Osteocyte (in vitro differentiated cells): ENCODE data around the gene MRPS14. TPM values are rescaled to one million over a fixed set of nuclear protein-coding genes. Genes with fewer than 3 reads are reported as not detected.

Experiments
- DNase-seq: peaks from one replicate; pipeline ENCODE4 v3.0.0; 2021; ENCODE audit warnings: mixed read lengths; ENCODE audit not compliant: unreplicated experiment; ENCODE audit errors: extremely low spot score
- H3K27ac Mint-ChIP-seq: one replicate; pipeline ENCODE4 v1.8.0; 2021; ENCODE audit warnings: mild to moderate bottlenecking, mixed read lengths; ENCODE audit not compliant: unreplicated experiment
- H3K27me3 Mint-ChIP-seq: one replicate; pipeline ENCODE4 v1.8.0; 2021; ENCODE audit warnings: mixed read lengths; ENCODE audit not compliant: unreplicated experiment
- H3K36me3 Mint-ChIP-seq: one replicate; pipeline ENCODE4 v1.8.0; 2021; ENCODE audit warnings: mixed read lengths; ENCODE audit not compliant: unreplicated experiment
- H3K4me1 Mint-ChIP-seq: one replicate; pipeline ENCODE4 v1.8.0; 2021; ENCODE audit warnings: mixed read lengths; ENCODE audit not compliant: unreplicated experiment
- H3K4me3 Mint-ChIP-seq: one replicate; pipeline ENCODE4 v1.8.0; 2021; ENCODE audit warnings: mild to moderate bottlenecking, moderate library complexity, mixed read lengths; ENCODE audit not compliant: unreplicated experiment
- H3K9me3 Mint-ChIP-seq: one replicate; pipeline ENCODE4 v1.8.0; 2021; ENCODE audit warnings: mixed read lengths; ENCODE audit not compliant: unreplicated experiment
- CTCF ChIP-seq: fragments of 200-600 bp; sonication (generic); IDR thresholded peaks from 2 replicates; pipeline ENCODE4 v1.5.0; 2021; ENCODE audit warnings: antibody characterized with exemption, mild to moderate bottlenecking, moderate library complexity
- long read RNA-seq: library from polyadenylated mRNA; unstranded; transcript quantifications from one replicate; pipeline ENCODE4 v2.0.0, GENCODE V29; 2021
- total RNA-seq: library from RNA; stranded (reverse); gene quantifications from 2 replicates; pipeline ENCODE4 v1.2.1, GENCODE V29; 2021

MRPS14 gene
- 27.7 and 29.8 TPM in 2 replicates for total RNA-seq
- long read RNA-seq, transcript MRPS14-201 (3 exons, 910 nt), result minor isoform, 7 of 118 reads
- long read RNA-seq, transcript MRPS14-202 (3 exons, 2,115 nt), result major isoform, 105 of 118 reads
- long read RNA-seq, partial matches to known transcripts, result 1 of 118 reads
- long read RNA-seq, other reads (novel, unspliced or antisense), result 5 of 118 reads

- Mint-ChIP-seq H3K9me3 (peaks cover 6% of the 10 kb centered on the region), H3K4me3 (peak within 1 kb of the TSS; percentile 89), H3K36me3 (peaks cover 3% of the 10 kb centered on the region), H3K27me3 (no peaks in the 10 kb centered on the region), H3K27ac (peak within 1 kb of the TSS; percentile 99), H3K4me1 (peaks cover 22% of the 10 kb centered on the region)
- peak; percentile 99 for DNase-seq
- no peak for TF ChIP-seq CTCF
Measured at GRCh38 chr1:175023043-175023921, at the start of gene MRPS14. TSS of gene MRPS14 (minus strand) at chr1:175023425. CDS start at chr1:175023408, 17 bp downstream.

- no peaks in the 10 kb centered on the region for H3K36me3 Mint-ChIP-seq
- H3K9me3 Mint-ChIP-seq, result no peaks in the 10 kb centered on the region
- H3K4me3 Mint-ChIP-seq, result peak overlapping the region; percentile 55
- DNase-seq, result no peak
- H3K4me1 Mint-ChIP-seq, result peaks cover 20% of the 10 kb centered on the region
- peaks cover 3% of the 10 kb centered on the region for H3K27me3 Mint-ChIP-seq
- peak overlapping the region; percentile 59 for H3K27ac Mint-ChIP-seq
- TF ChIP-seq CTCF, result no peak
Measured at GRCh38 chr1:175072099-175072951, 49.1 kb upstream of the MRPS14 start.

- no peaks in the 10 kb centered on the region for H3K36me3 Mint-ChIP-seq
- no peak for DNase-seq
- H3K27me3 Mint-ChIP-seq, result peaks cover 3% of the 10 kb centered on the region
- no peak overlapping the region for H3K4me3 Mint-ChIP-seq
- no peaks in the 10 kb centered on the region for H3K9me3 Mint-ChIP-seq
- no peak for TF ChIP-seq CTCF
- peaks cover 20% of the 10 kb centered on the region for H3K4me1 Mint-ChIP-seq
- no peak overlapping the region for H3K27ac Mint-ChIP-seq
Measured at GRCh38 chr1:175071276-175071943, 48.2 kb upstream of the MRPS14 start.

- peaks cover 8% of the 10 kb centered on the region for H3K27me3 Mint-ChIP-seq
- H3K4me1 Mint-ChIP-seq, result peaks cover 20% of the 10 kb centered on the region
- H3K9me3 Mint-ChIP-seq, result no peaks in the 10 kb centered on the region
- H3K36me3 Mint-ChIP-seq, result no peaks in the 10 kb centered on the region
- TF ChIP-seq CTCF, result no peak
- H3K4me3 Mint-ChIP-seq, result no peak overlapping the region
- H3K27ac Mint-ChIP-seq, result no peak overlapping the region
- DNase-seq, result no peak
Measured at GRCh38 chr1:175070818-175071217, 47.6 kb upstream of the MRPS14 start.
